ENCODE measurements around the gene SLC6A11. TPM values are rescaled to one million over a fixed set of nuclear protein-coding genes. Genes with fewer than 3 reads are reported as not detected.

Gene SLC6A11
- total and polyA plus RNA-seq, 2 of the 8 experiments (the other 6 are each of a cell fraction or from before 2014, with no cell fraction given): 0.78 to 1.5 TPM

GRCh38 chr3:10910367-10910766 lies 94.3 kb downstream of the SLC6A11 start (continued):
- TF ChIP-seq BRCA1 (IDR thresholded peaks at IDR 0.05; ENCODE audit: low read depth, low read length): no peak
- TF ChIP-seq, protein P1, sequence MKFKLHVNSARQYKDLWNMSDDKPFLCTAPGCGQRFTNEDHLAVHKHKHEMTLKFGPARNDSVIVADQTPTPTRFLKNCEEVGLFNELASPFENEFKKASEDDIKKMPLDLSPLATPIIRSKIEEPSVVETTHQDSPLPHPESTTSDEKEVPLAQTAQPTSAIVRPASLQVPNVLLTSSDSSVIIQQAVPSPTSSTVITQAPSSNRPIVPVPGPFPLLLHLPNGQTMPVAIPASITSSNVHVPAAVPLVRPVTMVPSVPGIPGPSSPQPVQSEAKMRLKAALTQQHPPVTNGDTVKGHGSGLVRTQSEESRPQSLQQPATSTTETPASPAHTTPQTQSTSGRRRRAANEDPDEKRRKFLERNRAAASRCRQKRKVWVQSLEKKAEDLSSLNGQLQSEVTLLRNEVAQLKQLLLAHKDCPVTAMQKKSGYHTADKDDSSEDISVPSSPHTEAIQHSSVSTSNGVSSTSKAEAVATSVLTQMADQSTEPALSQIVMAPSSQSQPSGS (IDR thresholded peaks at IDR 0.05; ENCODE audit: low read length): no peak
- no peak for TF ChIP-seq HDAC6 (IDR thresholded peaks at IDR 0.05; ENCODE audit: low read depth, low read length)
- TF ChIP-seq KDM4A (IDR thresholded peaks at IDR 0.05; ENCODE audit: low read depth, low read length, severe bottlenecking): no peak
- no peak for TF ChIP-seq CBX5 (IDR thresholded peaks at IDR 0.05; ENCODE audit: low read depth, low read length)
- no peak for TF ChIP-seq POU5F1 (IDR thresholded peaks at IDR 0.05; ENCODE audit: low read depth, low read length)
- no peak for TF ChIP-seq EP300 (IDR thresholded peaks at IDR 0.05; ENCODE audit: borderline replicate concordance in 1 of 2, low read depth in 2 of 2, low read length in 2 of 2)

All from H1 (cell line).